DND-41 (cell line): Measurements from ENCODE around the gene ZAP70.

ENCODE experiments used
- ATAC-seq: fragments of 200-7000 bp; cut with Tn5 transposase; 3 replicates; pipeline ENCODE4 v1.9.1; 2021; ENCODE audit warnings: low read depth; ENCODE audit not compliant: insufficient read depth
- DNase-seq: peaks from one replicate; pipeline ENCODE4 v3.0.0-alpha.2; 2020
- H2AFZ ChIP-seq: 2 replicates; pipeline ENCODE4 v1.6.0; 2012; ENCODE audit warnings: low read depth, low read length
- H3K27ac ChIP-seq: 2 replicates; pipeline ENCODE4 v1.5.1; 2012; ENCODE audit warnings: low read length, inconsistent platforms
- H3K27me3 ChIP-seq: fragments of 200-600 bp; sonication (generic); 2 replicates; pipeline ENCODE4 v1.6.0; 2012; ENCODE audit warnings: low read length, mild to moderate bottlenecking, inconsistent platforms; ENCODE audit not compliant: insufficient read depth, poor library complexity
- H3K36me3 ChIP-seq: 2 replicates; pipeline ENCODE4 v1.5.1; 2012; ENCODE audit warnings: low read length, inconsistent platforms; ENCODE audit not compliant: insufficient read depth
- H3K4me1 ChIP-seq: 2 replicates; pipeline ENCODE4 v1.5.1; 2012; ENCODE audit warnings: mild to moderate bottlenecking, low read length; ENCODE audit not compliant: insufficient read depth
- H3K4me2 ChIP-seq: 2 replicates; pipeline ENCODE4 v1.6.0; 2012; ENCODE audit warnings: mild to moderate bottlenecking, moderate library complexity, low read length, inconsistent platforms; ENCODE audit not compliant: insufficient read depth
- H3K4me3 ChIP-seq, 2 experiments: fragments of 200-600 bp in 1 of 2; shearing (Covaris generic) in 1 of 2; 2 replicates each; pipeline ENCODE4 v1.5.1; 2012 to 2016; ENCODE audit warnings: inconsistent platforms in 2 of 2, low read length in 2 of 2, mild to moderate bottlenecking in 2 of 2, low read depth in 1 of 2, moderate library complexity in 1 of 2
- H3K79me2 ChIP-seq: 2 replicates; pipeline ENCODE4 v1.6.0; 2012; ENCODE audit warnings: low read length, inconsistent platforms; ENCODE audit not compliant: insufficient read depth
- H3K9ac ChIP-seq: 2 replicates; pipeline ENCODE4 v1.6.0; 2012; ENCODE audit warnings: low read depth, mild to moderate bottlenecking, inconsistent platforms, low read length, moderate library complexity
- H3K9me3 ChIP-seq: 2 replicates; pipeline ENCODE4 v1.5.1; 2012; ENCODE audit warnings: low read length, moderate library complexity, mild to moderate bottlenecking, inconsistent platforms; ENCODE audit not compliant: insufficient read depth, severe bottlenecking
- H4K20me1 ChIP-seq: 2 replicates; pipeline ENCODE4 v1.6.0; 2012; ENCODE audit warnings: low read length; ENCODE audit not compliant: insufficient read depth
- CTCF ChIP-seq: IDR thresholded peaks from 2 replicates; pipeline ENCODE4 v1.5.1; 2012; ENCODE audit warnings: borderline replicate concordance, low read length, moderate library complexity, mild to moderate bottlenecking; ENCODE audit not compliant: poor library complexity, severe bottlenecking; ENCODE audit errors: extremely low read depth
- EZH2 ChIP-seq: IDR thresholded peaks from 3 replicates; pipeline ENCODE4 v1.6.1; 2012; ENCODE audit warnings: borderline replicate concordance, low read depth, mild to moderate bottlenecking, moderate library complexity, low read length, inconsistent platforms; ENCODE audit not compliant: severe bottlenecking

ZAP70 gene

GRCh38 chr2:97741251-97741650 lies 27.9 kb downstream of the ZAP70 start:
- H3K9ac ChIP-seq, result no peak overlapping the region
- peaks cover 14% of the 10 kb centered on the region; the same call in 1 of the 2 replicates for H4K20me1 ChIP-seq

GRCh38 chr2:97741686-97742085 lies 28.3 kb downstream of the ZAP70 start:
- Histone ChIP-seq H3K4me2 (no peak overlapping the region), H3K79me2 (no peaks in the 10 kb centered on the region), H3K9ac (no peak overlapping the region), H3K27me3 (no peaks in the 10 kb centered on the region), H3K36me3 (peaks cover 50% of the 10 kb centered on the region), H3K9me3 (no peaks in the 10 kb centered on the region), H4K20me1 (peaks cover 13% of the 10 kb centered on the region; the same call in 1 of the 2 replicates), H3K4me3 (no peak overlapping the region), H2AFZ (no peak overlapping the region), H3K4me1 (no peaks in the 10 kb centered on the region), H3K27ac (no peak overlapping the region)
- TF ChIP-seq EZH2 (no peak), CTCF (no peak)
- ATAC-seq (no peak), DNase-seq (no peak)

More at GRCh38 chr2:97741251-97741650, 27.9 kb downstream of the ZAP70 start:
- no peaks in the 10 kb centered on the region for H3K27me3 ChIP-seq
- no peaks in the 10 kb centered on the region for H3K4me1 ChIP-seq
- H3K4me2 ChIP-seq, result no peak overlapping the region
- H3K4me3 ChIP-seq, result no peak overlapping the region
- no peak overlapping the region for H3K27ac ChIP-seq
- DNase-seq (no peak), ATAC-seq (no peak)
- no peaks in the 10 kb centered on the region for H3K9me3 ChIP-seq
- H3K79me2 ChIP-seq, result no peaks in the 10 kb centered on the region
- TF ChIP-seq CTCF, result no peak
- no peak for TF ChIP-seq EZH2
- H3K36me3 ChIP-seq, result peaks cover 55% of the 10 kb centered on the region
- no peak overlapping the region for H2AFZ ChIP-seq

DNA sequence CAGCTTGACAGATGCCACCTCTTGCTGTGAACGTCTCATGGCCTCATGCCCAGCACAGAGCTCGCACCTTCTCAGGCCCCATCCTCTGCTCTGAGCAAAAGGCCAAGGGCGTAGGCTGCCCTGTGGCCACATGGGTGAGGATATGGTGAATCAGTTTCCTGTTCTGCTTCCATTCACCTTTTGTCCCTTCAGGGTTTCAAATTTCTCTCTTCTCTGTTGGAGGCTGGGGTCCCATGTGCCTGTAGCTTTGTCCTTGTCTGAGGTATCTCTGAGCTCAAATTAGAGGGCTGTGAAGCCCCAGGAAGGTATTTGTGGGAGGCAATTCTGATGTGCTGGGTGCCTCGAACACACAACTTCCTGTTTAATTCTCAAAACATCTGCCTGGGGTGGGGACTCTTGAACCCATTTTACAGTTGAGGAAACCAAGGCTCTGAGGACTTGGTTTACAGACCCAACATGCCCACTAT lies 29.0 kb downstream of the ZAP70 start:
- H2AFZ ChIP-seq, result no peak overlapping the region
- no peaks in the 10 kb centered on the region for H3K9me3 ChIP-seq
- no peaks in the 10 kb centered on the region for H3K4me1 ChIP-seq
- no peak for TF ChIP-seq EZH2
- no peak for TF ChIP-seq CTCF
- H3K4me2 ChIP-seq, result no peak overlapping the region
- H3K79me2 ChIP-seq, result no peaks in the 10 kb centered on the region
- DNase-seq (no peak), ATAC-seq (no peak)
- no peak overlapping the region for H3K4me3 ChIP-seq
- H3K27me3 ChIP-seq, result no peaks in the 10 kb centered on the region
- H4K20me1 ChIP-seq, result peaks cover 7% of the 10 kb centered on the region; the same call in 1 of the 2 replicates
- peaks cover 43% of the 10 kb centered on the region for H3K36me3 ChIP-seq
- no peak overlapping the region for H3K9ac ChIP-seq
- no peak overlapping the region for H3K27ac ChIP-seq

GRCh38 chr2:97743913-97744312 lies 30.5 kb downstream of the ZAP70 start:
- no peak overlapping the region for H3K27ac ChIP-seq
- no peak for ATAC-seq

More at GRCh38 chr2:97743913-97744312, 30.5 kb downstream of the ZAP70 start:
- no peak overlapping the region for H3K4me3 ChIP-seq
- no peak overlapping the region for H3K4me2 ChIP-seq
- H2AFZ ChIP-seq, result no peak overlapping the region
- H3K4me1 ChIP-seq, result no peaks in the 10 kb centered on the region
- H3K79me2 ChIP-seq, result no peaks in the 10 kb centered on the region
- H4K20me1 ChIP-seq, result peaks cover 2% of the 10 kb centered on the region; the same call in 1 of the 2 replicates
- DNase-seq, result no peak
- peaks cover 28% of the 10 kb centered on the region for H3K36me3 ChIP-seq
- no peaks in the 10 kb centered on the region for H3K9me3 ChIP-seq
- H3K27me3 ChIP-seq, result no peaks in the 10 kb centered on the region
- H3K9ac ChIP-seq, result no peak overlapping the region
- TF ChIP-seq CTCF (no peak), EZH2 (no peak)
